GM21390 (cell line): ENCODE data around the gene HAT1.
"Not testable (repeated sequence)": the region's sequence is repeated elsewhere in the genome, so short reads cannot be mapped to it uniquely, and the experiment has no call there.

ENCODE experiments used
- ATAC-seq: cut with Tn5 transposase; IDR thresholded peaks from one replicate; pipeline ENCODE4 v1.9.1; 2021; ENCODE audit not compliant: unreplicated experiment

Gene HAT1

GRCh38 chr2:171968509-171968908, 46.2 kb downstream of the HAT1 start:
- no peak for ATAC-seq

- ATAC-seq = no peak
Measured at GRCh38 chr2:171972329-171972982, 50.2 kb downstream of the HAT1 start.

GRCh38 chr2:171979103-171979502, 56.8 kb downstream of the HAT1 start:
- no peak for ATAC-seq

- ATAC-seq = not testable (repeated sequence)
Measured at GRCh38 chr2:171983924-171984323, 61.7 kb downstream of the HAT1 start.

GRCh38 chr2:171985076-171985475, 62.8 kb downstream of the HAT1 start:
- no peak for ATAC-seq

- no peak for ATAC-seq
Measured at GRCh38 chr2:171986778-171987177, 64.5 kb downstream of the HAT1 start.

- ATAC-seq = no peak
Measured at GRCh38 chr2:171991027-171991426, 68.8 kb downstream of the HAT1 start.

GRCh38 chr2:171995586-171995985, 73.3 kb downstream of the HAT1 start:
- no peak for ATAC-seq

- no peak for ATAC-seq
Measured at GRCh38 chr2:171996021-171996420, 73.8 kb downstream of the HAT1 start.

GRCh38 chr2:171997031-171997430, 74.8 kb downstream of the HAT1 start:
- ATAC-seq = not testable (repeated sequence)

GRCh38 chr2:171999161-171999560, 76.9 kb downstream of the HAT1 start:
- peak; percentile 4 for ATAC-seq

- peak; percentile 98 for ATAC-seq
Measured at GRCh38 chr2:171999604-172000469, 77.6 kb downstream of the HAT1 start, which contains the start of gene METAP1D. Gene METAP1D, plus strand, starts transcription at chr2:171999953. Its CDS starts 17 bp downstream, at chr2:171999970.

GRCh38 chr2:172000696-172001361, 78.6 kb downstream of the HAT1 start:
- no peak for ATAC-seq

GRCh38 chr2:172007372-172007771, 85.1 kb downstream of the HAT1 start:
- no peak for ATAC-seq

GRCh38 chr2:172009823-172010222, 87.6 kb downstream of the HAT1 start:
- no peak for ATAC-seq

GRCh38 chr2:172011812-172012575, 89.7 kb downstream of the HAT1 start:
- ATAC-seq = no peak

- no peak for ATAC-seq
Measured at GRCh38 chr2:172012677-172013391, 90.6 kb downstream of the HAT1 start.

- peak; percentile 78 for ATAC-seq
Measured at GRCh38 chr2:172013396-172013795, 91.1 kb downstream of the HAT1 start.

GRCh38 chr2:172021074-172021931, 99.0 kb downstream of the HAT1 start:
- no peak for ATAC-seq
